Activated CD8-positive, alpha-beta T cell treated with anti-CD3 and anti-CD28 coated beads, Interleukin-2, amount 10 ng/mL, durations not matched to agents 7 days and 5 days (primary cell): ENCODE results near the gene RPAIN. TPM values are rescaled to one million over a fixed set of nuclear protein-coding genes. Genes with fewer than 3 reads are reported as not detected.
"Not testable (repeated sequence)": the region's sequence is repeated elsewhere in the genome, so short reads cannot be mapped to it uniquely, and the experiment has no call there.

Source experiments
- ATAC-seq: fragments of 150-1000 bp; cut with Tn5 transposase; one replicate; pipeline ENCODE4 v1.10.0; 2021; ENCODE audit warnings: moderate library complexity
- CTCF ChIA-PET: fragments of 350-600 bp; sonication (Branson Sonifier 250); formaldehyde crosslinking; loops from one replicate; lab custom pipeline; 2021; ENCODE audit warnings: antibody characterized with exemption; lab: Charles Lee
- POLR2A ChIA-PET: fragments of 350-600 bp; sonication (Branson Sonifier 250); formaldehyde crosslinking; loops from one replicate; lab custom pipeline; 2021; ENCODE audit warnings: antibody characterized with exemption; lab: Charles Lee
- DNase-seq: peaks from one replicate; pipeline ENCODE4 v3.0.0-alpha.2; 2020
- H3K27ac Mint-ChIP-seq: one replicate; pipeline ENCODE4 v1.8.0; 2021; ENCODE audit warnings: mild to moderate bottlenecking, mixed read lengths
- H3K27me3 Mint-ChIP-seq: one replicate; pipeline ENCODE4 v1.8.0; 2021; ENCODE audit warnings: low read depth, mixed read lengths
- H3K36me3 Mint-ChIP-seq: one replicate; pipeline ENCODE4 v1.8.0; 2021; ENCODE audit warnings: low read depth, mixed read lengths
- H3K4me1 Mint-ChIP-seq: one replicate; pipeline ENCODE4 v1.8.0; 2021; ENCODE audit warnings: low read depth, mixed read lengths
- H3K4me3 Mint-ChIP-seq: one replicate; pipeline ENCODE4 v1.8.0; 2021; ENCODE audit warnings: mild to moderate bottlenecking, mixed read lengths
- H3K9me3 Mint-ChIP-seq: one replicate; pipeline ENCODE4 v1.8.0; 2022; ENCODE audit warnings: mixed read lengths; ENCODE audit not compliant: insufficient read depth
- total RNA-seq, 2 experiments: library from RNA; stranded (reverse); gene quantifications; one replicate each; pipeline ENCODE4 v1.2.3, GENCODE V29; 2021

The RPAIN gene
- total RNA-seq, 2 experiments from 2014 or later: 47.2 TPM

DNA sequence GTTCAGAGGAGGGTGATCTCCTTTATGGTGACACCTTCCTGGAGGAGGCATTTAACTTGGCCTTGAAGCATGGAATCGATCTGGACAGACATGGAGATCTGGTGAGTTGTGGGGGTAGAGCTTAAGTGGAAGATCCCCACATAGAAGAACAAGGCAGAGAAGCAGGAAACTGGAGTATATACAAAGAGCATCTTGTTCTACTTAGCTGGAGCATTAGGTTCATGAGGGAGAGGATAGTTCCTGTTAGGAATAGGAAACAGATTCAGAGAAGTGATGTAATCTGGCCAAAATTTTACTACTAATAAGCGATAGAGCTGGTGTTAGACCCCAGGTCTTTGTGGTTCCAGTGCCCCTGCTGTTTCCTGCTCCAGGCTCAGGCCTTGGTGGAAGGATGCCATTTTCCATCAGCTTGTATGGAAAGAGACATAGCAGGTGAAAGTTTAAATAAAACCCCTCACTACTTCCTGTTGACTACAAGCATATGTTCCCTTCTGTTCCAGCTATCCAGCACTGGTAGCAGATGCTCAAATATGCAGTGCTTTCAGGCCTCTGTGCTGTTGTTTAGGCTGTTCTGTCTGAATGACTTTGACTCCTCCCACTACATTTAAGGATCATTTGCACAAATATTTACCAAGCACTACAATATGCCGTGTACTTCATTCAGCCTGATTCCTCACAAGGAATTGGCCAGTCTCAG, 9.4 kb downstream of the RPAIN start:
- DNase-seq: no peak
- ChIA-PET POLR2A (interaction anchor here (2.2 kb wide), 1 partner anchor 10 kb away, joined by 12 read pairs; the partner anchor contains the start of genes NUP88 and RPAIN), CTCF (interaction anchor here (1.1 to 1.7 kb wide), 2 partner anchors 10 kb away, joined by 3 to 10 read pairs; partner anchors contain the start of genes C1QBP and NUP88)
- no peaks in the 10 kb centered on the region for H3K9me3 Mint-ChIP-seq
- ATAC-seq: no peak
- H3K4me1 Mint-ChIP-seq: peaks cover 6% of the 10 kb centered on the region
- no peak overlapping the region for H3K4me3 Mint-ChIP-seq
- H3K36me3 Mint-ChIP-seq: peaks cover 71% of the 10 kb centered on the region
- H3K27ac Mint-ChIP-seq: peak overlapping the region; percentile 1
- no peaks in the 10 kb centered on the region for H3K27me3 Mint-ChIP-seq

DNA sequence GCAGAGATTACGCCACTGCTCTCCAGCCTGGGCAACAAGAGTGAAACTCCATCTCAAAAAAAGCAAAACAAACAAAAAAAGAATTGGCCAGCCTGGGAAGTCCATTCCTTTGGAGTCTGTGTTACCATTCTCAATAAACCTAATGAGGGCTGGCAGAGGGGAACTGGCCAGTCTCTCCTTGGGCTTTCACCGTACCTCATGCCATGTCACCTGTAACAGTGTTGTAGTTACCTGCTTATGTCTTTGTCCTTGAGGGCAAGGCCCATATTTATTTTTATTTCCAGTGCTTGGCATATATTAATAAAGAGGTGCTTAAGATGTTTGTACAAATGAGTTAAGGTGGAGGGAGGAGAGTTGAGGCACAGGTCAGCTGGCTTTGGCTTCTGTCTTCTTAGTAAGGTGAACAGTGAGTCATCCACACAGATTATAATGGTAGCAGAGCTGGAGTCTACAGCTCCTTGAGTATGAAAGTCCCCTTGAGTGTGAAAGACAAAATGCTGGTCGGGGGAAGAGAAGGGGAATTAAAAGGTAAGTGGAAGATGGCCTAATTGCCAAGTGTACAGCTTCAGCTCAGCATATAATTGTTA, 10.5 kb downstream of the RPAIN start:
- peaks cover 73% of the 10 kb centered on the region for H3K36me3 Mint-ChIP-seq
- POLR2A ChIA-PET: no interaction called here
- H3K9me3 Mint-ChIP-seq: no peaks in the 10 kb centered on the region
- H3K4me1 Mint-ChIP-seq: peaks cover 10% of the 10 kb centered on the region
- H3K27ac Mint-ChIP-seq: peak overlapping the region; percentile 35
- H3K4me3 Mint-ChIP-seq: no peak overlapping the region
- DNase-seq (no peak), ATAC-seq (no peak)
- H3K27me3 Mint-ChIP-seq: no peaks in the 10 kb centered on the region
- CTCF ChIA-PET: interaction anchor here (1.7 kb wide), 1 partner anchor 9 kb away, joined by 10 read pairs; the partner anchor contains the start of gene C1QBP

DNA sequence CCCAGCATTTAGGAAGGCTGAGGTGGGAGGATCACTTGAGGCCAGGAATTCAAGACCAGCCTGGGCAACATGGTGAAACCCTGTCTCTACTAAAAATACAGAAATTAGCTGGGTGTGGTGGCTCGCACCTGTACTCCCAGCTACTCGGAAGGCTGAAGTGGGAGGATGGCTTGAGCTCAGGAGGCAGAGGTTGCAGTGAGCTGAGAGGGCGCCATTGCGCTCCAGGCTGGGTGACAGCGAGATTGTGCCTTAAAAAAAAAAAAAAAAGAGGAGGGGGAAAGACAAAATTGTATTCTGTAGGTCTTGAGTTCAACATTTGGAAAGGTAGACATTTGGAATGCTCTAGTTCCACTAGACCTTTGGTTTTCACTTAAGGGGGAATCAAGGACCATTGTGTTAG, 11.3 kb downstream of the RPAIN start:
- H3K27me3 Mint-ChIP-seq, ATAC-seq, H3K9me3 Mint-ChIP-seq, CTCF ChIA-PET, POLR2A ChIA-PET, H3K4me3 Mint-ChIP-seq, DNase-seq: not testable (repeated sequence)
- H3K27ac Mint-ChIP-seq: peak overlapping the region; percentile 41
- H3K4me1 Mint-ChIP-seq: peaks cover 14% of the 10 kb centered on the region
- peaks cover 70% of the 10 kb centered on the region for H3K36me3 Mint-ChIP-seq

DNA sequence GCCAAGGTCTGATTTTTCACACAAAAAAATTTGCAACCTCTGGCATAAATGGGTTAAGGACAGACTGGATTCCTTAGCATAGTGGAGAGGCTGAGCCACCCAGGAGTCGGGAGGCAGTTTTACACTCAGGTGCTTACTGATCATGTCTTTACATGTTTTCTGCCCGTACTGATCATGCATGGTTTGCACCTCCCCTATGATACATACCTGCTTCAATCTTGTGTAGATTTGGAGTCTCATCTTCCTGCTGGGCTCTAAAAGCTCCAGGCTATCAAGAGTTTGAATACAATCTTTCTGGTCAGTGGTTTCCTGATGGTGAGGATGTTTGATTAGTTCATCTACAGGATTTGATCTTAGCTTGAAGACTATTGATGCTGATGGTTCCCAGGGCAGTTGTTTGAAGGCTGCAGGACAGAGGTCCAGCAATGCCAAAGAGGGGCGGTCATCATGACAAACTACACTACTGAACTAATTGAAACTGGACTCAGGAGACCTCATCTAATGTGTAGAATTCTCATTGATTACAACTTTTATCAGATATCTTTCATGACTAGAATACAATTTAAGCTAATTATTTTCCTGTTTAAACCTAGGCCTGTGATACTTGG, 12.1 kb downstream of the RPAIN start:
- CTCF ChIA-PET: no interaction called here
- ATAC-seq: no peak
- Mint-ChIP-seq H3K9me3 (no peaks in the 10 kb centered on the region), H3K4me3 (no peak overlapping the region), H3K27me3 (no peaks in the 10 kb centered on the region), H3K4me1 (peaks cover 23% of the 10 kb centered on the region), H3K36me3 (peaks cover 75% of the 10 kb centered on the region), H3K27ac (peak overlapping the region; percentile 40)
- DNase-seq: no peak
- POLR2A ChIA-PET: interaction anchor here (1.1 kb wide), 1 partner anchor 13 kb away, joined by 5 read pairs; the partner anchor contains the start of genes NUP88 and RPAIN

DNA sequence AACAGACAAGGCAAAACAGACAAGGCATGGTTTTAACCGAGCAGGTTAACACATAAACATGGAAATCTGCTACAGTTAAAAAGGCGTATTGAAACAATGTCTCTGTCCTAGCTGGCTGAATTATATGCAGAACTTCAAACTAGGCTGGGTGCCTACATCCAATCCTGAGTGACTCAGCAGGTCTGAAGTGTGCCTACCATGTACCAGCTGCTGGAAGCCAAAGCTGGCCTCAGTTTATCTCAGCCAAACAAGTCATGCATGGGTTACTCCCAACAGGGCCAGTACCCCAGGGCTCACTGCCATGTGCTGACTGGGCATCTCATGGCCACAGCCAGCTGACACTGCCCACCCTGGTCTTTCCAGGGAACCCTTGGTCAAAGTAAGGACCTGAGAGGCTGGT, 15.0 kb downstream of the RPAIN start:
- DNase-seq (no peak), ATAC-seq (no peak)
- H3K4me3 Mint-ChIP-seq: no peak overlapping the region
- ChIA-PET CTCF (no interaction called here), POLR2A (interaction anchor here (1.2 kb wide), 1 partner anchor 15 kb away, joined by 3 read pairs; the partner anchor contains the start of genes NUP88 and RPAIN)
- peaks cover 43% of the 10 kb centered on the region for H3K4me1 Mint-ChIP-seq
- H3K27ac Mint-ChIP-seq: no peak overlapping the region
- H3K9me3 Mint-ChIP-seq: no peaks in the 10 kb centered on the region
- no peaks in the 10 kb centered on the region for H3K27me3 Mint-ChIP-seq
- H3K36me3 Mint-ChIP-seq: peaks cover 69% of the 10 kb centered on the region

DNA sequence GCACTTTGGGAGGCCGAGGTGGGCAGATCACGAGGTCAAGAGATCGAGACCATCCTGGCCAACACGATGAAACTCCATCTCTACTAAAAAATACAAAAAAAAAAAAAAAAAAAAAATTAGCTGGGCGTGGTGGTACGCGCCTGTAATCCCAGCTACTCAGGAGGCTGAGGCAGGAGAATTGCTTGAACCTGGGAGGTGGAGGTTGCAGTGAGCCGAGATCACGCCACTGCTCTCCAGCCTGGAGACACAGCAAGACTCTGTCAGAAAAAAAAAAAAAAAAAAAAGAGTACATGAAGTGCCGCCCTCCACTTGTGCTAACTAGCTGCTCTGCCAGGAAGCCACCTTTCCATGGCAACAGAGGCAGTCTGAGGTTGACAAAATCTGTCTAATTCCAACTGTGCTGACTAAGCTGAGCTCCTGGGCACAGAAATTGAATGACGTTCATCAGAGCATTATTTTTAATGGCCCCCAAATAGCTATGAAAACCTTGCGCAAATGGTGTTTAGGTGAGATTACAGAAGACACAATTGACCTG, 15.9 kb downstream of the RPAIN start:
- POLR2A ChIA-PET: interaction anchor here (0.6 to 1.2 kb wide), 3 partner anchors 12 to 18 kb away, joined by 3 to 4 read pairs (median 4); partner anchors contain the start of genes NUP88 and RPAIN
- not testable (repeated sequence) for H3K9me3 Mint-ChIP-seq, DNase-seq, H3K27me3 Mint-ChIP-seq, H3K4me3 Mint-ChIP-seq, ATAC-seq
- Mint-ChIP-seq H3K36me3 (peaks cover 66% of the 10 kb centered on the region), H3K4me1 (peaks cover 43% of the 10 kb centered on the region), H3K27ac (peak overlapping the region; percentile 3)
- CTCF ChIA-PET: interaction anchor here (0.6 to 4.1 kb wide), 4 partner anchors 18 to 244 kb away, joined by 3 to 24 read pairs (median 3); partner anchors contain the start of gene ZNF594

DNA sequence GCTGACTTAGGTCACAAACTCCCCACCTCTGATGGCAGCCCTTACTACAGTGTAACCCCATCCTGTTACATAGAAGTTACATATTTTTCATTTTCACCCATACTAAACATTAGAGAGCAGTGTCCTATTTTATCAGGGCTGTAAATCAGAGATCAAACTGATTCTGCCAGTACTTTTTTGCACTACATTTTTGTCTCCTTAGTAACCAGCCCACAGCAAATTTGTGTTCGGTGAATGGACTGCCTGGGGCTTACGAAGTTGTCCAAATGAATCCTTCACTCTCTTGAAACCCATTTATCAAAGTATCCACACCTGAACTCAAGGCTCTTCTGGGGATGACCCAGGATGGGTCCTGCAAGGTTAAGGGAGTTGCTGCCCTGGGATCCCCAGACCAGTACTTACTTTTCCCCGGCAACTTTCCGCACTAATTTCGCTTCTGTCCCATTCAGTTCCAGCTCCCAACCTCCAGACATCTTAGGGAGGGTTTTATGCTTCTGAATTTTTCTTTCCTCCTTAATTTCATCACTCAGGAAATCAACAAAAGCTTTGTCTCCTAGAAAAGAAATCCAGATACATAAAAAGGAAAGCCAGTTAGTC, 17.8 kb downstream of the RPAIN start:
- H3K36me3 Mint-ChIP-seq: peaks cover 50% of the 10 kb centered on the region
- H3K27ac Mint-ChIP-seq: peak overlapping the region; percentile 84
- peaks cover 40% of the 10 kb centered on the region for H3K4me1 Mint-ChIP-seq
- ATAC-seq (no peak), DNase-seq (no peak)
- H3K27me3 Mint-ChIP-seq: no peaks in the 10 kb centered on the region
- POLR2A ChIA-PET: interaction anchor here (3.3 kb wide), 1 partner anchor 18 kb away, joined by 38 read pairs; the partner anchor contains the start of genes NUP88 and RPAIN
- CTCF ChIA-PET: interaction anchor here (1.8 to 4.1 kb wide), 7 partner anchors 11 to 192 kb away, joined by 5 to 25 read pairs (median 10); partner anchors contain the start of genes NUP88, RABEP1 and RPAIN
- H3K9me3 Mint-ChIP-seq: no peaks in the 10 kb centered on the region
- H3K4me3 Mint-ChIP-seq: peak overlapping the region; percentile 77

DNA sequence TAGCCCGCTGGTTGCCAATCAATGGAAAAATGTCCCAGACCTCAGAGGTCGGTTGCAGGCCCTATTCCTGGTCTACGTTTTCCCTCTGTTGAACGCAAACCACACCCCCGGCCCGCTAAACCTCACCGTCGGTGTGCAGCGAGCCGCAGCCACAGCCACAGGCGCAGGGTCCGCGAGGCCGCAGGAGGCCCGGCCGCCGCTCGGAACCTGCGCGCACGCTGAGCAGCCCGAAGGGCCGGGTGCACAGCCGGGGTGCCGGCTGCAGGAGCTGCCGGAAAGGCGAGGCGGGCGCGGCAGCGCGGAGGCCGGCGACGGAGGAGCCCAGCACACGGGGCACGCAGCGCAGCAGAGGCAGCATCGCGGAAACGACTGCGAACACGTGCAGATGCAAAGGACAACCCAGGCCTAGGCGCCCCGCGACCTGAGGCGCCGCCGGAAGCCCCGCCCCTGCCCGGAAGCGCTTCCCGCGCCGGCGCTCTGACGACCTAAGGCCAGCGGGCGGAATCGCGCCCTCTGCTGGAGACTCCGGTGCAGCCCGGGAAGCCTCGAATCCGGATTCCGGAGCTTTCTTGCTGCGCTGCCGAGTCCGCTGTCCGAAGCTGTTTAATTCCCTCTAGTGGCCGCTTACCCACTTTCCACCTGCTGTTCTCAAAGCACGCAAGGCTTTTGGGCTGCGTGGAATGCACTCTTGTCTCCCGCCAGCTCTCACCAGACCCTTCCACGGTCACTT, 18.9 kb downstream of the RPAIN start, which contains the start of gene C1QBP:
Gene C1QBP, minus strand, starts transcription at position 440 of the 730 bp plus-strand sequence. Its CDS starts 82 bp downstream, at position 358.
- H3K27me3 Mint-ChIP-seq: no peaks in the 10 kb centered on the region
- H3K4me3 Mint-ChIP-seq: peak within 1 kb of the TSS; percentile 77
- POLR2A ChIA-PET: interaction anchor here (0.6 to 3.3 kb wide), 11 partner anchors 11 to 244 kb away, joined by 3 to 38 read pairs (median 3); partner anchors contain the start of genes DERL2, DHX33, MIS12 and NUP88
- no peaks in the 10 kb centered on the region for H3K9me3 Mint-ChIP-seq
- DNase-seq (peak; percentile 94), ATAC-seq (peak; percentile 92)
- CTCF ChIA-PET: interaction anchor here (0.6 to 4.1 kb wide), 39 partner anchors 9 to 328 kb away, joined by 3 to 25 read pairs (median 5); partner anchors contain the start of genes DHX33, NUP88, RABEP1 and RPAIN
- peak within 1 kb of the TSS; percentile 91 for H3K27ac Mint-ChIP-seq
- H3K4me1 Mint-ChIP-seq: peaks cover 40% of the 10 kb centered on the region
- H3K36me3 Mint-ChIP-seq: peaks cover 48% of the 10 kb centered on the region

DNA sequence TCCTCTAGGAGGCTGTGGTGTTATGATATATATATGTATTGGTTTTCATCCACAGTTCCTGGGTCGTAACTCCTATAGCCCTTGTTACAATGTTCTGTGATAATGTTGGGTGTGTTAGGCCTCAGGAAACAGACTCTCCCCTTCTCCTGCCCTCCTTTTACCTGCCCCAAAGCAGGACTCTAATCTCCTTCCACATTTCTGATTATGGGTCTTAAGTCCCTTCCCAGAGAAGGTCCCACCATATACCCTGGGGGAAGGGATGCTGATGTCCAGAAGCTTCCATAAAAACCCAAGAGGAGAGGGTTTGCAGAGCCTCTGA, 19.4 kb downstream of the RPAIN start:
- CTCF ChIA-PET: interaction anchor here (0.6 to 4.1 kb wide), 40 partner anchors 10 to 329 kb away, joined by 3 to 25 read pairs (median 4); partner anchors contain the start of genes DHX33, NUP88, RABEP1 and RPAIN
- Mint-ChIP-seq H3K9me3 (no peaks in the 10 kb centered on the region), H3K4me1 (peaks cover 40% of the 10 kb centered on the region), H3K4me3 (peak overlapping the region; percentile 77), H3K36me3 (peaks cover 50% of the 10 kb centered on the region), H3K27ac (peak overlapping the region; percentile 91), H3K27me3 (no peaks in the 10 kb centered on the region)
- no peak for DNase-seq
- POLR2A ChIA-PET: interaction anchor here (0.6 to 3.3 kb wide), 10 partner anchors 10 to 244 kb away, joined by 3 to 38 read pairs (median 4); partner anchors contain the start of genes DERL2, DHX33, MIS12 and NUP88
- no peak for ATAC-seq

DNA sequence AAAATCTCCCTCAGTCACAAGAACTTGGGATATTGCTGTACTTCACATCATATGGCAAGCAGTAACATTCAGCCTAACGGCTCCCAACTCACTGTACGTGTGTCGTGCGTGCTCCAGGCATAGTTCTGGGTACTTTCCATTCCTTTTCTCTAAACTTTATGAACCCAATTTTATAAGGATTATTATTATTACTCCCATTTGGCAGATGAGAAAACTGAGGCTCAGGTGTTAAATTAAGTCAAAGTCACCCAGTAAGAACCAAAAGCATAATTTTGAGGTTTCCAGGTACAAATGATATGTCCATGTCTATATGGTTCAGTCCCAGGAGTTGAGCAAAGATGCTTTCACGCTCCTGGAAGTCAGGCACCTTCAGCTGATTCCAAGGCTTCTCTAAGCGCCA, 23.7 kb downstream of the RPAIN start:
- no peaks in the 10 kb centered on the region for H3K27me3 Mint-ChIP-seq
- ATAC-seq: no peak
- CTCF ChIA-PET: interaction anchor here (1.0 kb wide), 1 partner anchor 43 kb away, joined by 3 read pairs; the partner anchor contains the start of genes DERL2 and MIS12

More for the DNA sequence above, 23.7 kb downstream of the RPAIN start:
- no peak for DNase-seq
- peaks cover 11% of the 10 kb centered on the region for H3K4me1 Mint-ChIP-seq
- H3K36me3 Mint-ChIP-seq: peaks cover 46% of the 10 kb centered on the region
- no peaks in the 10 kb centered on the region for H3K9me3 Mint-ChIP-seq
- POLR2A ChIA-PET: no interaction called here
- H3K27ac Mint-ChIP-seq: no peak overlapping the region
- H3K4me3 Mint-ChIP-seq: no peak overlapping the region
